ENCODE results near the gene NEURL1B.

Gene NEURL1B

GRCh38 chr5:172679628-172680212 lies 38.7 kb downstream of the NEURL1B start:
- DNase-seq (ENCODE audit: low read depth) = no peak
- TF ChIP-seq CTCF (conservative IDR thresholded peaks at IDR 0.05; ENCODE audit: low read length) = no peak
- H3K4me3 ChIP-seq (ENCODE audit: low read length) = no peak overlapping the region

- no peak for DNase-seq (ENCODE audit: low read depth)
- no peak for TF ChIP-seq CTCF (conservative IDR thresholded peaks at IDR 0.05; ENCODE audit: low read length)
- no peak overlapping the region for H3K4me3 ChIP-seq (ENCODE audit: low read length)
Measured at GRCh38 chr5:172680921-172681320, 39.9 kb downstream of the NEURL1B start.

- TF ChIP-seq CTCF (conservative IDR thresholded peaks at IDR 0.05; ENCODE audit: low read length) = no peak
- H3K4me3 ChIP-seq (ENCODE audit: low read length) = no peak overlapping the region
- DNase-seq (ENCODE audit: low read depth) = no peak
Measured at GRCh38 chr5:172681421-172681820, 40.4 kb downstream of the NEURL1B start.

GRCh38 chr5:172683264-172683644 lies 42.2 kb downstream of the NEURL1B start:
- no peak overlapping the region for H3K4me3 ChIP-seq (ENCODE audit: low read length)
- no peak for TF ChIP-seq CTCF (conservative IDR thresholded peaks at IDR 0.05; ENCODE audit: low read length)
- no peak for DNase-seq (ENCODE audit: low read depth)

- TF ChIP-seq CTCF (conservative IDR thresholded peaks at IDR 0.05; ENCODE audit: low read length) = no peak
- DNase-seq (ENCODE audit: low read depth) = no peak
- H3K4me3 ChIP-seq (ENCODE audit: low read length) = no peak overlapping the region
Measured at GRCh38 chr5:172683645-172684471, 42.8 kb downstream of the NEURL1B start.

GRCh38 chr5:172685091-172685490 lies 44.0 kb downstream of the NEURL1B start:
- no peak for DNase-seq (ENCODE audit: low read depth)
- no peak overlapping the region for H3K4me3 ChIP-seq (ENCODE audit: low read length)
- no peak for TF ChIP-seq CTCF (conservative IDR thresholded peaks at IDR 0.05; ENCODE audit: low read length)

GRCh38 chr5:172686111-172686510 lies 45.0 kb downstream of the NEURL1B start:
- no peak for TF ChIP-seq CTCF (conservative IDR thresholded peaks at IDR 0.05; ENCODE audit: low read length)
- no peak overlapping the region for H3K4me3 ChIP-seq (ENCODE audit: low read length)
- DNase-seq (ENCODE audit: low read depth) = no peak
